ENCODE results near the gene CACNA1C. TPM values are rescaled to one million over a fixed set of nuclear protein-coding genes. Genes with fewer than 3 reads are reported as not detected.

The CACNA1C gene
- total RNA-seq, 4 donors from 2014 or later: 1.5 to 13.5 (median 2.1) TPM

DNA sequence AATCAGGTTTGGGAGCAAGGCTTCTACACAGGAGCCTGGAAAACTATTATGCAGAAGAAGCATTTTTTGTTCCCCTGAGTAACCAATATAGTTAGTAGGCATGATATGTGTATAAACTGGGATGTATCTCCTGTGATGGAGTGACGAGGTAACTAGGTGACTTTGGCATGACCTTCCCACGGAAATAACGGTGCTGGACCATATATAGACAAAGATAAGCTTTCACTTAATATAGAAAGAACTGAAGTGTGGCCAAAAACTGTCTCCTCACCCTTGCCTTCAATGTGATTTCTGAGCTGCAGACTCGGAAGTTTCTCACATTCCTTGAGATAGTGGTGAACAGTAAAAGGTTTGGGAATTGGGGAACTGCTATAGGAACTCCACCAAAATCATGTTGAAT, 185.3 kb downstream of the CACNA1C start:
- intact Hi-C loops (cut with DNase I): no loop called here
- no peaks in the 10 kb centered on the region for H3K36me3 ChIP-seq
- DNase-seq: no peak
- WGBS, 2 donors: 48 to 66% methylated on average over 4 of the region's 4 CpGs
- H3K27me3 ChIP-seq: no peaks in the 10 kb centered on the region
- TF ChIP-seq, protein P1, sequence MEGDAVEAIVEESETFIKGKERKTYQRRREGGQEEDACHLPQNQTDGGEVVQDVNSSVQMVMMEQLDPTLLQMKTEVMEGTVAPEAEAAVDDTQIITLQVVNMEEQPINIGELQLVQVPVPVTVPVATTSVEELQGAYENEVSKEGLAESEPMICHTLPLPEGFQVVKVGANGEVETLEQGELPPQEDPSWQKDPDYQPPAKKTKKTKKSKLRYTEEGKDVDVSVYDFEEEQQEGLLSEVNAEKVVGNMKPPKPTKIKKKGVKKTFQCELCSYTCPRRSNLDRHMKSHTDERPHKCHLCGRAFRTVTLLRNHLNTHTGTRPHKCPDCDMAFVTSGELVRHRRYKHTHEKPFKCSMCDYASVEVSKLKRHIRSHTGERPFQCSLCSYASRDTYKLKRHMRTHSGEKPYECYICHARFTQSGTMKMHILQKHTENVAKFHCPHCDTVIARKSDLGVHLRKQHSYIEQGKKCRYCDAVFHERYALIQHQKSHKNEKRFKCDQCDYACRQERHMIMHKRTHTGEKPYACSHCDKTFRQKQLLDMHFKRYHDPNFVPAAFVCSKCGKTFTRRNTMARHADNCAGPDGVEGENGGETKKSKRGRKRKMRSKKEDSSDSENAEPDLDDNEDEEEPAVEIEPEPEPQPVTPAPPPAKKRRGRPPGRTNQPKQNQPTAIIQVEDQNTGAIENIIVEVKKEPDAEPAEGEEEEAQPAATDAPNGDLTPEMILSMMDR (IDR thresholded peaks at IDR 0.05): no peak
- peak overlapping the region in 2 of 4 donors; percentile 53 to 57 for H3K27ac ChIP-seq
- no peaks in the 10 kb centered on the region for H3K9me3 ChIP-seq
- peaks cover 0 to 6% (median 0%) of the 10 kb centered on the region in 3 donors for H3K4me1 ChIP-seq
- no peak overlapping the region for H3K4me3 ChIP-seq

DNA sequence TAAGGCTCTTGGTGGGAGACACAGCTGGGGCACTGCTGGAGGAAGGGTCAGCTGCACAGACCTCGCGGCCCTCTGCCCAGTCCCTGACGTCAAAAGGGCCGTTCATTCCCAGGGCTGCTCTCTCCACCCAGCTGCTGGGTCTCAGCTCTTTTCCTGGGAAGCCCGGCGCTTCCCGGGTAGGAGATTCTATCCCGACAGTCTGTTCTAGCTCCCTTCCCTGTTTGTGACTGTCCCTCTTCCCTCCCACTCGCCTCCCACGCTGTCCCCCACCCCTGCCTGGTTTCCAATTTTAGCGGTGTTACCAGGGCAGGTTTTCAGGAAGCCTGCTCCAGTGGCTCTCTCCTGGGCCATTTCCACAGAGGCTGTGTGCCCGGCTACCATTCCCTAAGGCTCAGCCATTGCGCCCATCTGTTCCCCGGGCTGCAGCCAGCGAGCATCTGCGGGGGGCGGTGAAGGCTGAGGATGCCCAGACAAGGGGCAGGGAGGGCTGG, 186.6 kb downstream of the CACNA1C start:
- Histone ChIP-seq H3K4me1 (peaks cover 0 to 12% (median under 1%) of the 10 kb centered on the region in 3 donors), H3K4me3 (no peak overlapping the region), H3K27ac (peak overlapping the region in 3 of 4 donors; percentile 49 to 57 (median 53)), H3K9me3 (no peaks in the 10 kb centered on the region), H3K27me3 (no peaks in the 10 kb centered on the region), H3K36me3 (no peaks in the 10 kb centered on the region)
- no peak for TF ChIP-seq POLR2A (IDR thresholded peaks at IDR 0.05)
- TF ChIP-seq, protein P1 (IDR thresholded peaks at IDR 0.05): no peak
- WGBS, 2 donors: 42 to 60% methylated on average over 8 to 9 of the region's 17 CpGs
- no peak for DNase-seq
- intact Hi-C loops (cut with DNase I): no loop called here

GRCh38 chr12:2240390-2240789, 187.6 kb downstream of the CACNA1C start:
- Histone ChIP-seq H3K4me3 (no peak overlapping the region), H3K9me3 (no peaks in the 10 kb centered on the region), H3K27ac (no peak overlapping the region), H3K36me3 (no peaks in the 10 kb centered on the region), H3K4me1 (peaks cover 0 to 21% (median 3%) of the 10 kb centered on the region in 3 donors), H3K27me3 (no peaks in the 10 kb centered on the region)
- no peak for DNase-seq
- TF ChIP-seq POLR2A (IDR thresholded peaks at IDR 0.05): no peak
- TF ChIP-seq, protein P1 (IDR thresholded peaks at IDR 0.05): no peak
- 82 to 88% methylated on average over 3 to 6 of the region's 6 CpGs for WGBS, 2 donors
- intact Hi-C loops (cut with DNase I): no loop called here

DNA sequence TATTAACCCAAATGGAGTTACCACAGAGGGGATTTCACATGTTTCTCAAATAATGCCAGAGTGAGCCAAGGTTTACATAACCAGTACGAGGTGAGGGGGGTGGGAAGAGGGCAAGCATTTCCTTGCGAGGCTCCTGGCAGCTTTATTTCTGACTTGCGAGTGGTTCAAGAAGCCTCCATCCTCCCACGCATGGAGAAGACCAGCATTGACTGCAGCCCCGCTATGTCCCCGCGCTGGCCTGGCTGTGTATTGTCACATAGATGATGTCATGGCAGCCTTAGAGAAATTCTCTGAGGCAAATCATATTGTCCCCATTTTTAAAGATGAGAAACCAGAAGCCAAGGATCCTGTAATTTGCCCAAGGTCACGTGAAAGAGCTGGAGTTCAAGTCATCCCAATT, 188.2 kb downstream of the CACNA1C start:
- no peaks in the 10 kb centered on the region for H3K36me3 ChIP-seq
- H3K9me3 ChIP-seq: no peaks in the 10 kb centered on the region
- intact Hi-C loops (cut with DNase I): no loop called here
- no peak for DNase-seq
- TF ChIP-seq, protein P1 (IDR thresholded peaks at IDR 0.05): no peak
- TF ChIP-seq POLR2A (IDR thresholded peaks at IDR 0.05): no peak
- WGBS, 2 donors: 49 to 73% methylated on average over 3 to 7 of the region's 8 CpGs
- H3K27me3 ChIP-seq: no peaks in the 10 kb centered on the region
- H3K4me3 ChIP-seq: no peak overlapping the region
- H3K27ac ChIP-seq: no peak overlapping the region
- peaks cover 0 to 21% (median 3%) of the 10 kb centered on the region in 3 donors for H3K4me1 ChIP-seq

DNA sequence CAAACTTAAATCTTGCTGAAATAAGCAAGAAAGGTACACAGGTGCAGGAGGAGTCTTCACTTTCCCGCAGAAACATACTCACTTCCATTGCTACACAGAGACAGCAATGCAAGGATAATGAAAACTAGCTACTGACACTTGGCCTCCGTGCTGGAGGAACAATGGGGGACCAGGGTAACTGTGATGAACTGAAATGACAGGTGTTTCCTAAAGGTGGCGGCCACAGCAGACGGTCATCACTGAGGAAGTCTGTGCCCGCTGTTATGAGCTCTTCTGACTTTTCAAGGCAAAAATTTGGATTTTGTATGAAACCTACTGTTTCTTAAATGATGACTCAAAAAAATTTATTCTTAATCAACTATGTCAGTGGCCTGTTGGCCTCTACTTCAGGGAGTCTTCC, 189.4 kb downstream of the CACNA1C start:
- Histone ChIP-seq H3K4me1 (peaks cover 0 to 21% (median 3%) of the 10 kb centered on the region in 3 donors), H3K27ac (no peak overlapping the region), H3K4me3 (no peak overlapping the region), H3K36me3 (no peaks in the 10 kb centered on the region), H3K27me3 (no peaks in the 10 kb centered on the region), H3K9me3 (no peaks in the 10 kb centered on the region)
- 81 to 84% methylated on average over 5 of the region's 5 CpGs for WGBS, 2 donors
- DNase-seq: no peak
- TF ChIP-seq, protein P1 (IDR thresholded peaks at IDR 0.05): no peak
- no peak for TF ChIP-seq POLR2A (IDR thresholded peaks at IDR 0.05)
- intact Hi-C loops (cut with DNase I): no loop called here

All from esophagus squamous epithelium (tissue), 5 donors.